T-helper 1 cell treated with Interleukin-12 subunit alpha and Interleukin-12 subunit beta and Interleukin-4 antibody, amounts not matched to agents 30 μg/mL and 1 μg/mL, for 36 hours (primary cell): ENCODE measurements around the gene TESK2.
"Not testable (repeated sequence)": the region's sequence is repeated elsewhere in the genome, so short reads cannot be mapped to it uniquely, and the experiment has no call there.

Experiments
- H3K27ac Mint-ChIP-seq: one replicate; pipeline ENCODE4 v1.8.0; 2021; ENCODE audit warnings: mild to moderate bottlenecking, mixed read lengths
- H3K27me3 Mint-ChIP-seq: one replicate; pipeline ENCODE4 v1.8.0; 2021; ENCODE audit warnings: low read depth, mixed read lengths
- H3K36me3 Mint-ChIP-seq: one replicate; pipeline ENCODE4 v1.8.0; 2021; ENCODE audit warnings: low read depth, mixed read lengths
- H3K4me1 Mint-ChIP-seq: one replicate; pipeline ENCODE4 v1.8.0; 2021; ENCODE audit warnings: low read depth, mixed read lengths
- H3K4me3 Mint-ChIP-seq: one replicate; pipeline ENCODE4 v1.8.0; 2021; ENCODE audit warnings: mild to moderate bottlenecking, moderate library complexity, mixed read lengths
- H3K9me3 Mint-ChIP-seq: one replicate; pipeline ENCODE4 v1.8.0; 2021; ENCODE audit warnings: mixed read lengths

TESK2 gene

GRCh38 chr1:45365051-45365450 is 125.9 kb downstream of the TESK2 start:
- Mint-ChIP-seq H3K36me3 (no peaks in the 10 kb centered on the region), H3K27me3 (no peaks in the 10 kb centered on the region), H3K4me1 (peaks cover under 1% of the 10 kb centered on the region), H3K27ac (no peak overlapping the region), H3K9me3 (no peaks in the 10 kb centered on the region), H3K4me3 (no peak overlapping the region)

DNA sequence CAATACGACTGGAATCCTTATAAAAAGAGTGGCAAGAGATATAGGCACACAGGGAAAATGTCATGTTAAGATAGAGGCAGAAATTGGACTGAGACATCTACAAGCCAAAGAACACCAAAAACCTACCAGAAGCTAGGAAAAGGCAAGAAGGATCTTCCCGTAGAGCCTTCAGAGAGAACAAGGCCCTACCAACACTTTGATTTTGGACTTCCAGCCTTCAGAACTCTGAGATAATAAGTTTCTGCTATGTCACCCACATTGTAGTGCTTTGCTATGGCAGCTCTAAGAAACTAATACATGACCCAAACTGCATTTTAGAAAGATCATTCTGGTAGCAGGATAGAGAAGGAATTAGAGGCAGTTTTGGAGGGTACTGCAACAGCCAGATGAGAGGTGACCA is 126.7 kb downstream of the TESK2 start:
- Mint-ChIP-seq H3K4me3 (no peak overlapping the region), H3K4me1 (peaks cover 4% of the 10 kb centered on the region), H3K27me3 (no peaks in the 10 kb centered on the region), H3K9me3 (no peaks in the 10 kb centered on the region), H3K27ac (no peak overlapping the region), H3K36me3 (no peaks in the 10 kb centered on the region)

DNA sequence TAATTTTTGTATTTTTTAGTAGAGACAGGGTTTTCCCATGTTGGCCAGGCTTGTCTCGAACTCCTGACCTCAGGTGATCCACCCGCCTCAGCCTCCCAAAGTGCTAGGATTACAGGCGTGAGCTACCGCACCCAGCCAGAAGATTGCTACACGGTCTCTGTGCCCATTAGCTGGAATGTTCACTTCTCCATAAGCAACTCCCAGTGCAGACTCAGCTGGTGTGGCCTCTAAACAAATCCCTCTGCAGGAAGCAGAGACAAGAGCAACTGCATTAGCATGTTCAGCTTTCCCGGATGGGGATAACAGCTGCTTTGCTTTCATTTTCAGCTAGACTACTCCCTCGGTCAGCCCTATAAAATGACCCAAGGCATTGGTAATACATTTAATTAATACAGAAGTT is 130.0 kb downstream of the TESK2 start:
- H3K4me3 Mint-ChIP-seq, H3K27ac Mint-ChIP-seq: not testable (repeated sequence)

GRCh38 chr1:45359882-45360513 is 131.0 kb downstream of the TESK2 start:
- Mint-ChIP-seq H3K36me3 (no peaks in the 10 kb centered on the region), H3K4me3 (no peak overlapping the region), H3K27ac (no peak overlapping the region), H3K9me3 (no peaks in the 10 kb centered on the region), H3K27me3 (no peaks in the 10 kb centered on the region), H3K4me1 (peaks cover 4% of the 10 kb centered on the region)

More for the DNA sequence above, 130.0 kb downstream of the TESK2 start:
- not testable (repeated sequence) for H3K27me3 Mint-ChIP-seq, H3K9me3 Mint-ChIP-seq, H3K36me3 Mint-ChIP-seq, H3K4me1 Mint-ChIP-seq

- Mint-ChIP-seq H3K4me3 (no peak overlapping the region), H3K36me3 (no peaks in the 10 kb centered on the region), H3K27ac (no peak overlapping the region), H3K4me1 (peaks cover 4% of the 10 kb centered on the region), H3K27me3 (no peaks in the 10 kb centered on the region), H3K9me3 (no peaks in the 10 kb centered on the region)
Measured at GRCh38 chr1:45356186-45356585, 134.8 kb downstream of the TESK2 start.

- Mint-ChIP-seq H3K27ac (no peak overlapping the region), H3K9me3 (no peaks in the 10 kb centered on the region), H3K36me3 (no peaks in the 10 kb centered on the region), H3K27me3 (no peaks in the 10 kb centered on the region), H3K4me3 (no peak overlapping the region), H3K4me1 (peaks cover 4% of the 10 kb centered on the region)
Measured at GRCh38 chr1:45355683-45356082, 135.3 kb downstream of the TESK2 start.

DNA sequence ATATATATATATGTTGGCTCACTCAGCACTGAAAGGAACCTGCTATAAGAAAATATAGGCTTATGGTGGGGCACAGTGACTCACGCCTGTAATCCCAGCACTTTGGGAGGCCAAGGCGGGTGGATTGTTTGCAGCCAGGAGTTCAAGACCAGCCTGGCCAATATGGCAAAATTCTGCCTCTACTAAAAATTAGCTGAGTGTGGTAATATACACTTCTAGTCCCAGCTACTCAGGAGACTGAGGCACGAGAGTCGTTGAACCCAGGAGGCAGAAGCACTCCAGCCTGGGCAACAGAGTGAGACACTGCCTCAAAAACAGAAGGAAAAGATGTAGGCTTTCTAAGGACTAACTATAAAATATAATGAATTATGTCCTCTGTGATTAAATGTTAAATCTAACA is 136.1 kb downstream of the TESK2 start:
- Mint-ChIP-seq H3K4me1 (peaks cover 1% of the 10 kb centered on the region), H3K27me3 (no peaks in the 10 kb centered on the region), H3K36me3 (no peaks in the 10 kb centered on the region), H3K4me3 (no peak overlapping the region), H3K9me3 (no peaks in the 10 kb centered on the region), H3K27ac (no peak overlapping the region)

DNA sequence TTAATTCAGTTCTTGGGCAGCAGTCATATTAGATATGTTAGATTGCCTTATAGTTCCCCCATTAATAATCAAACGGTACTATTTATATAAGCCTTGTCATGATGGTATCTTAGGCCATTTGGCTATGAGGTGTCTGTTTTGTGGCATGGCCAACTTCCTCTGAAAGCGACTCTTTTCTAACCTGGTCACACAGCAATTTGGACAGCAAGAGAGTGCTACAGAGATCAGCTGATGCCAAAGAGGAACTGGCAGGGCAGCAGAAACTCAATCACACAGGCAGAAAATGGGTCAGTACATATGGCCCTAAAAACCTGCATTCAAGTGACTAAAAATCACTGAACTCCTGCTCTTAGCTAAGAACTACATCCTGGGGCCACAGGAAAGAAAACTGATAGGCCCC is 137.3 kb downstream of the TESK2 start:
- Mint-ChIP-seq H3K27ac (no peak overlapping the region), H3K27me3 (no peaks in the 10 kb centered on the region), H3K36me3 (no peaks in the 10 kb centered on the region), H3K9me3 (no peaks in the 10 kb centered on the region), H3K4me3 (no peak overlapping the region), H3K4me1 (no peaks in the 10 kb centered on the region)

DNA sequence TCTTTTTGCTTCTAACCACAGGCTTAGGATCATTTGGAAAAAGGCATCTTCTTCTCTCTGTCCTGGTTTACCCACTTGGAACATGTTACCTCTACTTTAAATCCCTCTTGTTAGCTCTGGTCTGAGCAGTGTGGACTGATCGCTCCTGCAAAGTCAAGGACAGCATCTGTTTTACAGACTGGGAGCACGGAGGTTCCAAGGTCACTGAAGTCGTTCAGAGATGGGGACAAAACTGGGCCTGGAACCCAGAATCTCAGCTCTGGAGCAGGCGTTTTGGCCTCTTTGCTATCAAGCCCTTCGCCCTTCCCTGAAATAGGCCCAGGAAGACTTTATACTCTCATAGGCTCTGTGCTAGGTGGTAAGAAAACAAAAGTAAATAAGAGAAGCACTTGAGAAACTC is 139.5 kb downstream of the TESK2 start:
- H3K4me1 Mint-ChIP-seq = peaks cover 4% of the 10 kb centered on the region
- no peak overlapping the region for H3K27ac Mint-ChIP-seq
- H3K4me3 Mint-ChIP-seq = no peak overlapping the region
- peaks cover under 1% of the 10 kb centered on the region for H3K36me3 Mint-ChIP-seq
- H3K9me3 Mint-ChIP-seq = no peaks in the 10 kb centered on the region
- H3K27me3 Mint-ChIP-seq = no peaks in the 10 kb centered on the region

DNA sequence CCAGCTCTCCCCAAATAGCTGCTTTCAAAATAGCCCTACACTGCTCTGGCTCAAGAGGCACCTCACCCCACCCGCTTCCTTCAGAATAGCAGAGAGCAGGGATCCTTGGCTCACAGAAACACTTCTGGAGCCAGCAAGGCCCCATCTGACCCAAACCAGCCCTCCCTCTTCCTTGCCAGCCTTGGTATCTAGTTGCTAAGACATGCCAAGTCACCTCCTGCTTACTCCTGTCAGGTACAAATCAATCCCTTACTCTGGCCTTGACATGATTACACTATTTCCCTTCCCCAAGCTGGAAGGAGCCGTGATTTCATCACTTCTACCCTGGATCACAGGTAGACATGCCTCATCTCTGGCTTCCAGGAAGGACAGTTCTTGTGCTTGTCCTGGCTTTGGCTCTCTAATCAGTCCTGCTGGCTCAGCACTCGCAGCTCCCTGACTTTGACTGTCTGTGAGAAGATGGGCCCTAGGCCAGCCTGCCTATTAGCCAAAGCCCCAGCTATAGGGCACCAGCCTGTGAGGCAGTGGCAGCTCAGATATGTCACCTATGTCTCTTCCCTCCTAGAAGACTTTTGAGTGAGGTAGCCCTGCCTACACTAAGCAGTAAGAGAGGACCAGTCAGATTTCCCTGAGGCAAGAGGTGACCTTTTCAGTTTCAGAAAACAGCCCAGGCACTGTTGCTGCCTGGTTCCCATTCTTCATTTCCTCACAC is 141.8 kb downstream of the TESK2 start:
- peaks cover 8% of the 10 kb centered on the region for H3K36me3 Mint-ChIP-seq
- peaks cover 4% of the 10 kb centered on the region for H3K4me1 Mint-ChIP-seq
- H3K27ac Mint-ChIP-seq = no peak overlapping the region
- H3K27me3 Mint-ChIP-seq = no peaks in the 10 kb centered on the region
- H3K4me3 Mint-ChIP-seq = no peak overlapping the region
- H3K9me3 Mint-ChIP-seq = no peaks in the 10 kb centered on the region

- H3K4me3 Mint-ChIP-seq = no peak overlapping the region
- no peak overlapping the region for H3K27ac Mint-ChIP-seq
- no peaks in the 10 kb centered on the region for H3K27me3 Mint-ChIP-seq
- peaks cover 9% of the 10 kb centered on the region for H3K36me3 Mint-ChIP-seq
- H3K4me1 Mint-ChIP-seq = peaks cover 4% of the 10 kb centered on the region
- H3K9me3 Mint-ChIP-seq = no peaks in the 10 kb centered on the region
Measured at GRCh38 chr1:45348609-45348965, 142.4 kb downstream of the TESK2 start.

- no peak overlapping the region for H3K27ac Mint-ChIP-seq
- H3K27me3 Mint-ChIP-seq = no peaks in the 10 kb centered on the region
- H3K4me3 Mint-ChIP-seq = no peak overlapping the region
Measured at GRCh38 chr1:45348020-45348419, 142.9 kb downstream of the TESK2 start.

GRCh38 chr1:45346473-45346872 is 144.5 kb downstream of the TESK2 start:
- H3K9me3 Mint-ChIP-seq = no peaks in the 10 kb centered on the region
- peaks cover 13% of the 10 kb centered on the region for H3K4me1 Mint-ChIP-seq
- no peak overlapping the region for H3K27ac Mint-ChIP-seq
- H3K36me3 Mint-ChIP-seq = peaks cover 22% of the 10 kb centered on the region
- H3K27me3 Mint-ChIP-seq = no peaks in the 10 kb centered on the region
- H3K4me3 Mint-ChIP-seq = no peak overlapping the region

More at GRCh38 chr1:45348020-45348419, 142.9 kb downstream of the TESK2 start:
- Mint-ChIP-seq H3K9me3 (no peaks in the 10 kb centered on the region), H3K36me3 (peaks cover 12% of the 10 kb centered on the region), H3K4me1 (peaks cover 4% of the 10 kb centered on the region)

GRCh38 chr1:45345014-45345413 is 145.9 kb downstream of the TESK2 start:
- no peak overlapping the region for H3K4me3 Mint-ChIP-seq
- peaks cover 20% of the 10 kb centered on the region for H3K4me1 Mint-ChIP-seq
- H3K27ac Mint-ChIP-seq = no peak overlapping the region
- peaks cover 23% of the 10 kb centered on the region for H3K36me3 Mint-ChIP-seq
- H3K27me3 Mint-ChIP-seq = no peaks in the 10 kb centered on the region
- H3K9me3 Mint-ChIP-seq = no peaks in the 10 kb centered on the region

- Mint-ChIP-seq H3K27ac (no peak overlapping the region), H3K36me3 (peaks cover 26% of the 10 kb centered on the region), H3K9me3 (no peaks in the 10 kb centered on the region), H3K4me3 (no peak overlapping the region), H3K27me3 (no peaks in the 10 kb centered on the region), H3K4me1 (peaks cover 22% of the 10 kb centered on the region)
Measured at GRCh38 chr1:45344499-45344898, 146.5 kb downstream of the TESK2 start.
